ENCODE measurements around the gene SUPT20HL2.

The SUPT20HL2 gene

DNA sequence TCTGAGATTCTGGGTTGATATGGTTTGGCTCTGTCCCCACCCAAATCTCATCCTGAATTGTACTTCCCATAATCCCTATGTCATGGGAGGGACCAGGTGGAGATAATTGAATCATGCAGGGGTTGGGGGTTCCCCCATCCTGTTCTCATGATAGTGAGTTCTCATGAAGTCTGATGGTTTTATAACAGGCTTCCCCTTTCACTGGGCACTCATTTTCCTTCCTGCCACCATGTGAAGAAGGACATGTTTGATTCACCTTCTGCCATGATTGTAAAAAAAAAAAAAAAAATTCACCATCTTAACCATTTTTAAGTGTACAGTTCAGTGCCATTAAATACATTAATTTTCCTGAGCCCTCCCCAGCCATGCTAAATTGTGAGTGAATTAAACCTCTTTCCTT lies 42.6 kb downstream of the SUPT20HL2 start:
- DNase-seq, result no peak
- no peak overlapping the region for H3K27ac Mint-ChIP-seq
- H3K4me3 Mint-ChIP-seq, result no peak overlapping the region
- TF ChIP-seq, protein P1, sequence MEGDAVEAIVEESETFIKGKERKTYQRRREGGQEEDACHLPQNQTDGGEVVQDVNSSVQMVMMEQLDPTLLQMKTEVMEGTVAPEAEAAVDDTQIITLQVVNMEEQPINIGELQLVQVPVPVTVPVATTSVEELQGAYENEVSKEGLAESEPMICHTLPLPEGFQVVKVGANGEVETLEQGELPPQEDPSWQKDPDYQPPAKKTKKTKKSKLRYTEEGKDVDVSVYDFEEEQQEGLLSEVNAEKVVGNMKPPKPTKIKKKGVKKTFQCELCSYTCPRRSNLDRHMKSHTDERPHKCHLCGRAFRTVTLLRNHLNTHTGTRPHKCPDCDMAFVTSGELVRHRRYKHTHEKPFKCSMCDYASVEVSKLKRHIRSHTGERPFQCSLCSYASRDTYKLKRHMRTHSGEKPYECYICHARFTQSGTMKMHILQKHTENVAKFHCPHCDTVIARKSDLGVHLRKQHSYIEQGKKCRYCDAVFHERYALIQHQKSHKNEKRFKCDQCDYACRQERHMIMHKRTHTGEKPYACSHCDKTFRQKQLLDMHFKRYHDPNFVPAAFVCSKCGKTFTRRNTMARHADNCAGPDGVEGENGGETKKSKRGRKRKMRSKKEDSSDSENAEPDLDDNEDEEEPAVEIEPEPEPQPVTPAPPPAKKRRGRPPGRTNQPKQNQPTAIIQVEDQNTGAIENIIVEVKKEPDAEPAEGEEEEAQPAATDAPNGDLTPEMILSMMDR (IDR thresholded peaks at IDR 0.05), result no peak
- no peaks in the 10 kb centered on the region for H3K36me3 Mint-ChIP-seq (ENCODE audit: low read depth)
- peaks cover 8% of the 10 kb centered on the region for H3K27me3 Mint-ChIP-seq (ENCODE audit: low read depth, poor library complexity)
- peaks cover 20% of the 10 kb centered on the region for H3K9me3 Mint-ChIP-seq
- peaks cover 8% of the 10 kb centered on the region for H3K4me1 Mint-ChIP-seq

DNA sequence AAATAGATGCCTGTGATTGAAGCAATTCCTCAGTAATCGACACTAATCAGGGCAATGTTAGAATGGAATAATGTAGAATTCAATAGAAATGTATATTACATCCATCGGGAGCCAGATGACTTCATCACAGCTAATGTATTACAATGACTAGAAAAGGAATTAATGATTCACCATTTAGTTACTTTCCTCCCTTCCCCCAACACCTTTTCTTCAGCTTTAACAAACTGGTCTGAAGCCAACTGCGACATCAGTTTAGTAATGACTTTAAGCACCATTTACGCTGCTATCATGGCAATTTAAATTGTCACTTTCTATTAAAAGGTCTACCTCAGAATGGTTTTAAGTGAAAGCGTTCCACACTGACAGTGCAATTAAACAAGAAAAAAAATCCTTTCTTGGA lies 45.1 kb downstream of the SUPT20HL2 start:
- H3K9me3 Mint-ChIP-seq, result peaks cover 14% of the 10 kb centered on the region
- no peak for DNase-seq
- H3K4me3 Mint-ChIP-seq, result no peak overlapping the region
- TF ChIP-seq, protein P1 (IDR thresholded peaks at IDR 0.05), result no peak
- H3K27ac Mint-ChIP-seq, result no peak overlapping the region
- H3K36me3 Mint-ChIP-seq (ENCODE audit: low read depth), result no peaks in the 10 kb centered on the region
- no peaks in the 10 kb centered on the region for H3K4me1 Mint-ChIP-seq
- H3K27me3 Mint-ChIP-seq (ENCODE audit: low read depth, poor library complexity), result peaks cover 13% of the 10 kb centered on the region

DNA sequence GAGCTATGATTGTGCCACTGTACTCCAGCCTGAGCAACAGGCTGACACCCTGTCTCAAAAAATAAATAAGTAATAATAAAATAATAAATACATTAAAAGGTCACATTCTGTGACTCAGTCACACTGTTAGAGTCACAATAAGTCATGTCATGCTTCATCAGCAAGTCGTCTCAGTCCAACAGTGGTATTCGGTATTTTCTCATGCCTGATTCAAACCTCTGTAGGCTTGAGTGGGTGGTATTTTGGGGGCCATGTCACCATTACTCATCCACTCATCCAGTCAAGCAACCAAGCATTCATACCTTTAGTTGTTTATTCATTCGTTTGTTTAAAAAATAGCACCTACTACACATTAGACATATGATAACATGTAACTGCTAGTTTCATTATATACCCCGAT lies 46.9 kb downstream of the SUPT20HL2 start:
- TF ChIP-seq, protein P1 (IDR thresholded peaks at IDR 0.05), result no peak
- Mint-ChIP-seq H3K27me3 (ENCODE audit: low read depth, poor library complexity) (peaks cover 9% of the 10 kb centered on the region), H3K4me3 (no peak overlapping the region), H3K4me1 (peaks cover 3% of the 10 kb centered on the region), H3K27ac (no peak overlapping the region), H3K9me3 (peaks cover 10% of the 10 kb centered on the region), H3K36me3 (ENCODE audit: low read depth) (no peaks in the 10 kb centered on the region)
- no peak for DNase-seq

DNA sequence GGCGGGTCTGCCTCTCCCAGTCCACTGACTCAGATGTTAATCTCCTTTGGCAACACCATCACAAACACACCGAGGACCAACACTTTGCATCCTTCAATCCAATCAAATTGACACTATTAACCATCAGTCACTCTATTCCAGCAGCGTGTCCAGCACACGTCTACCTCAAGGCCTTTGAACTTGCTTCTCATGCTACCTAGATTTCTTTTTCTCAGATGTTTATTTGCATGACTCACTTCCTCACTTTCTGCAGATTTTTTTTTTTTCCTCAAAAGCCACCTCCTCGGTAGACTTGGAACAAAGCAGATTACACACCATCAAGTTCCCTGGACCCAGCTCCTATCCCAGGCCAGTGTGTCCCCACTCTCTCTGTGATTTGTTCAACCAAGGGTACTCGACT lies 49.5 kb downstream of the SUPT20HL2 start:
- DNase-seq, result no peak
- TF ChIP-seq, protein P1 (IDR thresholded peaks at IDR 0.05), result no peak
- Mint-ChIP-seq H3K4me1 (peaks cover 13% of the 10 kb centered on the region), H3K9me3 (no peaks in the 10 kb centered on the region), H3K36me3 (ENCODE audit: low read depth) (no peaks in the 10 kb centered on the region), H3K27ac (no peak overlapping the region), H3K4me3 (no peak overlapping the region), H3K27me3 (ENCODE audit: low read depth, poor library complexity) (peaks cover 9% of the 10 kb centered on the region)

DNA sequence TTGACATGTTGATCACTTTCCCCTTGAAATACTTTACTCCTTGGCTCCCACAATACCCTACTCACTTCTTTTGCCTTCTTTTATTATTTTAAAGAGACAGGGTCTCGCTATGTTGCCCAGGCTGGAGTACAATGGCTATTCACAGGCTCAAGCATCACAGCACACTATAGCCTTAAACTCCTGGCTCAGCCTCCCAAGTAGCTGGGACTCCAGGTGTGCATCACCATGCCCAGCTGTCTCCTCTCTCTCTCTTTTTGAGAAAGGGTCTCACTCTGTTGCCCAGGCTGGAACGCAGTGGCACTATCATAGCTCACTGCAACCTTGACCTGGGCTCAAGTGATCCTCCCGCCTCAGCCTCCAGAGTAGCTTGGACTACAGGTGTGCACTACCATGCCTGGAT lies 51.6 kb downstream of the SUPT20HL2 start:
- Mint-ChIP-seq H3K9me3 (no peaks in the 10 kb centered on the region), H3K4me3 (no peak overlapping the region), H3K27ac (no peak overlapping the region), H3K36me3 (ENCODE audit: low read depth) (no peaks in the 10 kb centered on the region), H3K4me1 (peaks cover 13% of the 10 kb centered on the region), H3K27me3 (ENCODE audit: low read depth, poor library complexity) (peaks cover 9% of the 10 kb centered on the region)
- no peak for DNase-seq
- TF ChIP-seq, protein P1 (IDR thresholded peaks at IDR 0.05), result no peak

All from nephron progenitor cell (in vitro differentiated cells).